Occipital lobe (tissue), 3 donors: ENCODE data around the gene NDUFA8. TPM values are rescaled to one million over a fixed set of nuclear protein-coding genes. Genes with fewer than 3 reads are reported as not detected.
A peak's percentile ranks its signal among the peaks of the same experiment; 100 is the strongest.

ENCODE experiments used
- DNase-seq: peaks from one replicate; lab custom pipeline; 2025; lab: John Stamatoyannopoulos, UW
- small RNA-seq: library from RNA; depleted of rRNA; stranded (forward); fragments of <200 nt; gene quantifications from one replicate; pipeline ENCODE3, GENCODE V24; 2014
- total RNA-seq: library from RNA; depleted of rRNA; stranded (reverse); fragments of >200 nt; gene quantifications from one replicate; pipeline ENCODE4 v1.2.3, GENCODE V29; 2014

The NDUFA8 gene
- total RNA-seq, 1 donor from 2014 or later, result 18.2 TPM

DNA sequence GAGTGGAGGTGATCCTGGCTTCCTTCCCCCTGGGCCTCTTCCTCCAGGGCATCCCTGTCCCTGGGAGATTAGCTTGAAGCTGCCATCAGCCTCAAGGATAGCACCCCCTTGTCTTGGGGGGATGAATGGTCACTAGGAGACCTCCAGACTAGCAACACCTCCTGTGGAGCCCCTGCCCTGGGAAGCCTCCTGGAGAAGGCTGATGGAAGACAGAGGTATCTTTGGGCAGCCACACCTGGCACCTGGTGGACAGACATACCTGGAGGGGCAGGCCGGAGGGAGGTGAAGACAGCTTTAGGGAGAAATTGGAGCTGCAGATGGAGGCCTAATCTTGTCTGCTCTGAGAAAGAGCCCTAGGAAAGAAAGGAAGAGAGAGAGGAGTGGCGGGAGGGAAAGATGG, 57.4 kb downstream of the NDUFA8 start:
- no peak for DNase-seq

DNA sequence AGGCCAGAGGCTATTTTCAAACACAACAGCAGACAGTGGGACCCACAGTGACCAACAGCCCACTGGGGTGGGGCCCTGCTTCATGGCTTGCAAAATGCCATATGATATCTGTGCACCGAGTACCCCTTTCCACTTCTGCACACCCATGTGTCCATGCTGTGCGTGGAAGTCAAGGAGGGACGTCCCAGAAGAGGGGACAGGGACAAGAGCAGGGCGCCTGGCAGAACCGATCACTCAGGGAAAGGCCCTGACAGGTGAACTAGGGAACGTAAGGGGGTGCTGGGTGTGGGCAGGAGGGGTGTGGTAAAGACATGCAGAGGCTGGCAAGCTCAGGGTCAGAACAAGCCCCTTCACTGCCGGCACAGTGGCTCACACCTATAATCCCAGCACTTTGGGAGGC, 58.8 kb downstream of the NDUFA8 start:
- no peak for DNase-seq

DNA sequence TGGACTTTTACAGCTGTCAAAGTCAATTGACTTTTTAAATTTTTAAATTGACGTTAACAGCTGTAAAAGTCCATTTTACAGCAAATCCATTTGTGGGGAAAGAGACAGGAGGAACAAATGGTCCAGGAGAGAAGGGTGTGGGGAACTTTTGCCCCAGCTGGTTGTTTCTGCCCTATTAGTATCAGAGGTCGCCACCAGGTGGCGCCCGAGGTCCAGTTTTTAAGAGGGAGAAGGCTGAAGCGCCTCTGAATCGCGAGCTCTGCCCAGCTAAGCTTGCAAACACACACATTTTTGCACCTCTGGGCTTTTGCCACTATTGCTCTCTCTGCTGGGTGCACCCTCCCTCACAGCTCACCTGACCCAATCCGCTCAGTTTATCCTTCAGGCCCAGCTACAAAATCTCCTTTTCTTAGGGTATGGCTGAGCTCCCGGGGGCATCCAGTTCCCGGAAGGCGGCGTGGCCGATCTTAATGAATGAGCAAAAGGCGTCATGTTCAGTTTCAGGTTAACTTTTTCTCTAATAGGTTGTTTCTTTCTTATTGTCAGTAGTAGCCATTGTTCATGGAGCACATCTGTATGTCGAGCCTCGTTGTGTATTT, 60.2 kb downstream of the NDUFA8 start:
- peak; percentile 55 for DNase-seq

DNA sequence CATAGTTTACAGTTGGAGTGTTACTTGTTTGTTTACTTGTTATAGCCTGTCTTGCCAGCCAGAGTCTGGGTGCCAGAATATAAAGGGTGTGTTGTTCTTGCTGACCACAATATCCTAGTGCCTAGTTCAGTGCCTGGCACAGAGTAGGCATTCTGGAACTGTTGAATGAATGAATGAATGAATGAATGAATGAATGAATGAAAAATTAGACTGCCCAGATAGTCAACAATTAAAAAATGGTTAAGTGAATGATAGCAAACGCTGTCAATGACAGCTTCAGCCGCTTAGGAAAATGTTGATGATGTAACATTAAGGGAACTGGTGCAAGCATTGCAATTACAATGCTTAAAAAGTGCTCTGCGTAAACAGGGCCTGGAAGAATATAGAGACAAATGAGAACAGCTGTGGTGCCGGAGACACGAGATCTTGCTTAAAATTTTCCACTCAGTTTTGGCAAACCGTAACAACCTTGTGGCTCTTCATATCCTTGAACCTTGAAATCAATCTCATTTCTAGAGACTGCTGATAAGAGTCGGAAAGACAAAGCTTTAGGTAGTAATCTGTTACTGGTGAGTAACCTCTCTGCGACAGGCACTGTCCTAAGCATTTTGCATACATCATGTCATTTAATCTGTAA, 61.8 kb downstream of the NDUFA8 start:
- no peak for DNase-seq

DNA sequence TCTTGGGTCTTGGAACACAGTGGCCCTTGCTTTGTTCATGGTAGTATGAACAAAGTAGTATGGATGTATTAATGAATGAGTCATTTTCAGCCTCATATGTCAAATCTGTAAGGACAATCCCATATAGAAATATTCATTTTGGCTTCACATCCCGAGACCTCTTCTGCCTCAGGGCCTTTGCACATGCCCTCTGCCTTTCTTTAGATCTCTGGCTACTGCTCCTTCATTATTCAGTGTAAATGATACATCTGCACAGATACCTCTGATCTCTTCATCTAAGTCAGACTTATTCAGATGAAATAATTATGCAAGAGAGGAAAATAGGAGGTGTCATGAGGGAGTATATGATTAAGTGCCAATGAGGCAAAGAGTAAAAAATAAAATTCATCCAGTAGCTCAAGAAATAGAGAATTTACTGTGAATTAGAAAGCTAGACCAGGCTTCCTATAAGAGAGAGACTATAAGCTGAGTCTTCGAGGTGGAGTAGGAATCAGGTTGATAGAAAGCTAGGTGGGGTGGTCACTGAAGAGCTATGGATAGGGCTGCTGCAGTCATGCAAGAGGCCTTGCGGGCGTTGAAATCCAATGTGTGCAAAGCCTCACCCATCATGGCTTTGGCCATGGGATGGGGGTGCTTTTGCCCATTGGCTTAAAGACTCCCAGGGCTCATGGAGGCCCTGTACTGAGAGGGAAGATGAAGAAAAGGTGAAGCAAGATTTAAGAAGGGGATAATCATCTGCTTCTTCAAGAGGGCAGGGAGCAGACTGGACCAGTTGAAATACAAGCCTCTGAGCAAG, 62.8 kb downstream of the NDUFA8 start:
- DNase-seq, result no peak

DNA sequence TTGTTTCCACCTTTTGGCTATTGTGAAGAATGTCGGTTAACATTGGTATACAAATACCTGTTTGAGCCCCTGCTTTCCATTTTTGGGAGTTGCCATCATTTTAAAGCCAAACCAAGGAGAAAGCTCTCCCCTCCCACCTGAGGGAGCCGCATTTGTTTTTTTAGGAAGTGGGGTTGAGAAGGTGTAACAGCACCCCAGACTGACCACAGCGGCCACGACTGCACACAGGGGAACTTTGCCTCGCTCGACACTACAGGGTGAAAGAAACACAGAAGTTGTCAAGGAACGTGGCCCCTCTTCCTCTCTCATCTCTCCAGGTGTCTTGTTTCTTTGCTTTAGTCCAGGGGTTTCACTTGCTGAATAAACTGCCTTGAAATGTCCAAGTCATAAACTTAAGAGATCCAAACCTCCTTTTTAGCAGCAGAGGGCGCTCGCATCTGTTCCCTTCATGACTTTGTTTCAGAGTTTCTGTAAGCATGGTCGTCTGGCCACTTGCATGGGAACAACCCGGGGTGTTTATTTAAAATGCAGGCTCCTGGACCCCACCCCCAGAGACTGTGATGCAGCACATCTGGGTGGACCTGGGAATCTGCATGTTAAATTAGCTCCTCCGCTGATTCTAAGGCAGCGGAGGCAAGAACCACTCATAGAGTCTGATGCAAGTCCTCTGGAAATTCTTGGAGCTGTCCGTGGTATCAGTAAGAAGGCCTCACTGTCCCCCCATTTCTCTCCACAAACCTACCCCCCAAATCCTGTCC, 64.4 kb downstream of the NDUFA8 start:
- DNase-seq, result no peak

Small RNAs within 50 kb of the gene (small RNA-seq; reads per million reads assigned to genes)
- gene MIR4478, result not detected

Other genes with a start within 250 kb of the NDUFA8 start
- gene TTLL11, start 66.5 kb downstream of the NDUFA8 start, total RNA-seq, result 26.8 TPM
- 1.2 TPM for gene MORN5, start 129 bp upstream of the NDUFA8 start, total RNA-seq
- gene LHX6, start 69.2 kb upstream of the NDUFA8 start, total RNA-seq, result 20.0 TPM
- gene RBM18, start 105.1 kb upstream of the NDUFA8 start, total RNA-seq, result 18.1 TPM
- gene MRRF, start 105.1 kb upstream of the NDUFA8 start, total RNA-seq, result 26.2 TPM
- gene PTGS1, start 211.2 kb upstream of the NDUFA8 start, total RNA-seq, result 0.47 TPM